Loucy (cell line): ENCODE data around the gene CLASP1.

Experiments
- H2AFZ ChIP-seq: fragments of 200-600 bp; sonication (generic); 2 replicates; pipeline ENCODE4 v1.6.0; 2016; ENCODE audit warnings: antibody characterized with exemption, mild to moderate bottlenecking, low read length, moderate library complexity
- H3F3A ChIP-seq: fragments of 200-600 bp; 2 replicates; pipeline ENCODE4 v1.6.0; 2016; ENCODE audit warnings: antibody characterized with exemption, low read depth, mild to moderate bottlenecking
- H3K27me3 ChIP-seq: fragments of 200-600 bp; sonication (generic); 2 replicates; pipeline ENCODE4 v1.6.1; 2014; ENCODE audit warnings: low read length, mild to moderate bottlenecking; ENCODE audit not compliant: insufficient read depth, poor library complexity, severe bottlenecking
- H3K36me3 ChIP-seq: fragments of 200-600 bp; sonication (generic); 2 replicates; pipeline ENCODE4 v1.6.1; 2016; ENCODE audit warnings: low read length; ENCODE audit not compliant: insufficient read depth
- H3K4me1 ChIP-seq: fragments of 200-600 bp; sonication (generic); 2 replicates; pipeline ENCODE4 v1.5.1; 2014; ENCODE audit warnings: low read length, mild to moderate bottlenecking; ENCODE audit not compliant: insufficient read depth, poor library complexity, severe bottlenecking
- H3K4me2 ChIP-seq: fragments of 200-600 bp; sonication (generic); 2 replicates; pipeline ENCODE4 v1.6.0; 2014; ENCODE audit warnings: antibody characterized with exemption, low read length, low read depth, mild to moderate bottlenecking; ENCODE audit not compliant: poor library complexity, severe bottlenecking
- H3K4me3 ChIP-seq: fragments of 200-600 bp; sonication (generic); 2 replicates; pipeline ENCODE4 v1.5.1; 2014; ENCODE audit warnings: low read length, mild to moderate bottlenecking, mixed read lengths; ENCODE audit not compliant: poor library complexity, severe bottlenecking
- H3K79me2 ChIP-seq: fragments of 200-600 bp; sonication (generic); 2 replicates; pipeline ENCODE4 v1.6.1; 2014; ENCODE audit warnings: low read length; ENCODE audit not compliant: insufficient read depth
- H3K9ac ChIP-seq: fragments of 200-600 bp; sonication (generic); 2 replicates; pipeline ENCODE4 v1.6.0; 2014; ENCODE audit warnings: mild to moderate bottlenecking, low read depth, low read length, moderate library complexity; ENCODE audit not compliant: poor library complexity, severe bottlenecking
- H3K9me2 ChIP-seq: fragments of 200-600 bp; sonication (generic); replicated peaks from 2 replicates; pipeline ENCODE4 v1.6.1; 2016; ENCODE audit warnings: low read depth, low read length, mixed read lengths
- H3K9me3 ChIP-seq: fragments of 200-600 bp; sonication (generic); 2 replicates; pipeline ENCODE4 v1.6.1; 2014; ENCODE audit warnings: mild to moderate bottlenecking, antibody characterized with exemption, low read length, low read depth; ENCODE audit not compliant: insufficient read depth
- H4K20me1 ChIP-seq: fragments of 200-600 bp; sonication (generic); 2 replicates; pipeline ENCODE4 v1.6.0; 2014; ENCODE audit warnings: antibody characterized with exemption, low read length, mild to moderate bottlenecking; ENCODE audit not compliant: insufficient read depth, poor library complexity, severe bottlenecking
- CTCF ChIP-seq: fragments of 200-600 bp; sonication (generic); conservative IDR thresholded peaks from 2 replicates; pipeline ENCODE4 v1.5.1; 2014; ENCODE audit warnings: mild to moderate bottlenecking, antibody characterized with exemption, low read length
- EZH2phosphoT487 ChIP-seq: fragments of 200-600 bp; IDR thresholded peaks from 2 replicates; pipeline ENCODE4 v1.6.1; 2018; ENCODE audit warnings: antibody characterized with exemption, mild to moderate bottlenecking, moderate library complexity, borderline replicate concordance

CLASP1 gene

DNA sequence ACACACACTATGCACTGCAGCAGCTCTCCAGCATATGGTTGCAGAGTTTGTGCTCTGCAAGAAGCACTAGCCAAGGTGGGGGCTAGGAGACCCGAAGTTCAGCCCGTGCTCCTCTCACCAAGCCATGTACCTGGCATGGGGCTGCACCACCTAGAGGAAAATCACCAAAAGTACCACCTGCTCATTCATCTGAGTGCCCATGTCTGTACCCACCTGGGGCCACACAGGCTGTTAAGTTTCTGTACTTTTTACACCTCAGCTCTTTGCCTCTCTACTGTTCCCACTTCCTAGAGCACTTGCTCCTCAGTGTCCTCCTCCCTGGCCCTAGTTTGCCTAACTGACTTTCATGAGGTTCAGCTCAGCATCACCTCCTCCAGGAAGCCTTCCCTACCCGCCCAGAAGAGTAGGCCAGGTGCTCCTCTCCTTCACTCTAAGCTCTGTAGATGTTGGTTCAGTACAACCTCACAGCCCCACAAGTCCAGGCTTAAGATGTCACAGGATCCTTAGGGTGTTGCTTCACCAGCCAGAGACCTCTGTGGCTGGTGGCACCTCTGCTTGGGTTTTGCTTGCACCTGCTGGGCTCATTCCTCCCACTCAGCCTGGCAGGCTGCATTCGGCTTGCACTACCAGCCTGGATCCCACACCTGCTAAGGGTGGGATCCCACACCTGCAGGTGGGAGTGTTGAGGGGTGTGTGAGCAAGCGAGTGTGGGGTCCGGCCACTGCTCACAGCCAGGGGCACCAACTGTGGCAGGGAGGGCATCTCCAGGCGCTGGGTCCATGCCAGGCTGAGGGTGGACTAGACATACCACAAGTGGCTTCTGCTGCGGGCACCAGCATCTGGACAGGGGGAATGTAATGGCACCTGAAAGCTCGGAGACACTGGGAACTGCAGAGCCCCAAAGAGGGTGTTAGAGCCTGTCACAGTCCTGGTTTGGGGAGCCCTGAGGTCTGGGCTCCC lies 354.1 kb downstream of the CLASP1 start:
- H3K79me2 ChIP-seq = no peaks in the 10 kb centered on the region
- TF ChIP-seq EZH2phosphoT487 = no peak
- H2AFZ ChIP-seq = no peak overlapping the region
- no peaks in the 10 kb centered on the region for H3K9me3 ChIP-seq
- H3K36me3 ChIP-seq = no peaks in the 10 kb centered on the region
- no peak overlapping the region for H3K4me3 ChIP-seq
- no peaks in the 10 kb centered on the region for H4K20me1 ChIP-seq
- no peak overlapping the region for H3K9ac ChIP-seq
- no peaks in the 10 kb centered on the region for H3K9me2 ChIP-seq
- H3K4me1 ChIP-seq = no peaks in the 10 kb centered on the region
- no peak overlapping the region for H3K4me2 ChIP-seq
- H3K27me3 ChIP-seq = no peaks in the 10 kb centered on the region
- H3F3A ChIP-seq = no peaks in the 10 kb centered on the region

GRCh38 chr2:121293450-121294325 lies 355.6 kb downstream of the CLASP1 start:
- H3K9me3 ChIP-seq = no peaks in the 10 kb centered on the region
- H3K36me3 ChIP-seq = no peaks in the 10 kb centered on the region
- H3K9ac ChIP-seq = no peak overlapping the region
- no peaks in the 10 kb centered on the region for H3K4me1 ChIP-seq
- H3K4me2 ChIP-seq = no peak overlapping the region
- H3K4me3 ChIP-seq = no peak overlapping the region
- H3K79me2 ChIP-seq = no peaks in the 10 kb centered on the region
- H3F3A ChIP-seq = no peaks in the 10 kb centered on the region
- no peaks in the 10 kb centered on the region for H4K20me1 ChIP-seq
- no peaks in the 10 kb centered on the region for H3K9me2 ChIP-seq
- no peak overlapping the region for H2AFZ ChIP-seq
- H3K27me3 ChIP-seq = no peaks in the 10 kb centered on the region
- TF ChIP-seq EZH2phosphoT487 = no peak
- TF ChIP-seq CTCF = no peak

- H3K4me1 ChIP-seq = no peaks in the 10 kb centered on the region
- H3K9me3 ChIP-seq = no peaks in the 10 kb centered on the region
- H3K36me3 ChIP-seq = no peaks in the 10 kb centered on the region
- no peak overlapping the region for H3K9ac ChIP-seq
- H3K27me3 ChIP-seq = no peaks in the 10 kb centered on the region
- no peaks in the 10 kb centered on the region for H3K9me2 ChIP-seq
- H4K20me1 ChIP-seq = no peaks in the 10 kb centered on the region
- H3K79me2 ChIP-seq = no peaks in the 10 kb centered on the region
- no peak overlapping the region for H3K4me3 ChIP-seq
- no peaks in the 10 kb centered on the region for H3F3A ChIP-seq
- no peak for TF ChIP-seq CTCF
- no peak for TF ChIP-seq EZH2phosphoT487
- H2AFZ ChIP-seq = no peak overlapping the region
- H3K4me2 ChIP-seq = no peak overlapping the region
These were observed 358.0 kb downstream of the CLASP1 start for GRCh38 chr2:121291251-121291580.
